Measurements from ENCODE around the gene TMPRSS7. TPM values are rescaled to one million over a fixed set of nuclear protein-coding genes. Genes with fewer than 3 reads are reported as not detected.

Gene TMPRSS7
- total RNA-seq, 1 donor from 2014 or later, result not detected

DNA sequence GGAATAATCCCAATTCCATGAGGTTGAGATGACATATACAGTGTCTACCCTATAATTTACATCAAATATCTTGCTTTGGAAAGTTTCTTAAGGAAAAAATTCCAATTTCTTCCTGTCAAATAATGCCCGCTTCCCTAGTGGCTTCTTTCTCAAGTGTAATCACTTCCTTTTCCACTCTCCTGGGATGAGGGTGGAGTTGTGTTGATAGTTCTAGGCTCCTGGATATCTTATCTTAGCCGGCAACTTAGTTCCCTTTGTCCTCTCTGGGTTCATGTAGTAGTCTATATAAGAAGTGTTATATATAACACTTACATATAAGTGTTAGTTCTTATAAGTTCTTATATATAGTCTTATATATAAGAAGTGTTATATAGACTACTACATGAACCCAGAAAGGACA, 24.9 kb upstream of the TMPRSS7 start:
- peaks cover 24% of the 10 kb centered on the region for H3K36me3 Mint-ChIP-seq (ENCODE audit: low read depth)
- TF ChIP-seq, protein P1, sequence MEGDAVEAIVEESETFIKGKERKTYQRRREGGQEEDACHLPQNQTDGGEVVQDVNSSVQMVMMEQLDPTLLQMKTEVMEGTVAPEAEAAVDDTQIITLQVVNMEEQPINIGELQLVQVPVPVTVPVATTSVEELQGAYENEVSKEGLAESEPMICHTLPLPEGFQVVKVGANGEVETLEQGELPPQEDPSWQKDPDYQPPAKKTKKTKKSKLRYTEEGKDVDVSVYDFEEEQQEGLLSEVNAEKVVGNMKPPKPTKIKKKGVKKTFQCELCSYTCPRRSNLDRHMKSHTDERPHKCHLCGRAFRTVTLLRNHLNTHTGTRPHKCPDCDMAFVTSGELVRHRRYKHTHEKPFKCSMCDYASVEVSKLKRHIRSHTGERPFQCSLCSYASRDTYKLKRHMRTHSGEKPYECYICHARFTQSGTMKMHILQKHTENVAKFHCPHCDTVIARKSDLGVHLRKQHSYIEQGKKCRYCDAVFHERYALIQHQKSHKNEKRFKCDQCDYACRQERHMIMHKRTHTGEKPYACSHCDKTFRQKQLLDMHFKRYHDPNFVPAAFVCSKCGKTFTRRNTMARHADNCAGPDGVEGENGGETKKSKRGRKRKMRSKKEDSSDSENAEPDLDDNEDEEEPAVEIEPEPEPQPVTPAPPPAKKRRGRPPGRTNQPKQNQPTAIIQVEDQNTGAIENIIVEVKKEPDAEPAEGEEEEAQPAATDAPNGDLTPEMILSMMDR (conservative IDR thresholded peaks at IDR 0.05), result no peak
- H3K4me1 Mint-ChIP-seq, result peaks cover 54% of the 10 kb centered on the region
- no peak overlapping the region for H3K27ac Mint-ChIP-seq (ENCODE audit: unreplicated experiment)
- H3K4me3 Mint-ChIP-seq, result no peak overlapping the region
- no peaks in the 10 kb centered on the region for H3K27me3 Mint-ChIP-seq (ENCODE audit: low read depth)
- H3K9me3 Mint-ChIP-seq, result no peaks in the 10 kb centered on the region
- no peak for DNase-seq (ENCODE audit: low read depth, low spot score)

DNA sequence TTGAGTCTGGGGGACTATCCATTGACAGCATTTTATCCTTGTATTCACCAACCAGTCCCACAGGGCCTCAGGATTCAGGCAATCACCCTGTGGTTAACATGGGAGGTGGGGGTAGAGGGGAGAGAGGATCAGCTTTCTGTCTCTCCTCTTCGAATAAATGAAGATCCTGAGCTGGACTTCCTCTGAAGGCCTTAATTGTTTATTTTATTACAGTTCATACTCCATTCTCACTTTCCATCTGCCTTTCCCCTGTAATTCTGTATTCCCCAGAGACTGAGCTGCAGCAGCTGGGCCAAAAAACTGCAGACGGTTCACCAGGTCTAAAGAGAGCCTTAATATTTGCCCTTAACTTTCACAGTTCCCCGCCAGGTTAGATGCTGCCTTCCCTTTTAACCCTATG, 23.9 kb upstream of the TMPRSS7 start:
- no peak overlapping the region for H3K27ac Mint-ChIP-seq (ENCODE audit: unreplicated experiment)
- no peaks in the 10 kb centered on the region for H3K9me3 Mint-ChIP-seq
- H3K4me3 Mint-ChIP-seq, result no peak overlapping the region
- peaks cover 20% of the 10 kb centered on the region for H3K36me3 Mint-ChIP-seq (ENCODE audit: low read depth)
- H3K27me3 Mint-ChIP-seq (ENCODE audit: low read depth), result no peaks in the 10 kb centered on the region
- TF ChIP-seq, protein P1 (conservative IDR thresholded peaks at IDR 0.05), result no peak
- H3K4me1 Mint-ChIP-seq, result peaks cover 46% of the 10 kb centered on the region
- no peak for DNase-seq (ENCODE audit: low read depth, low spot score)

DNA sequence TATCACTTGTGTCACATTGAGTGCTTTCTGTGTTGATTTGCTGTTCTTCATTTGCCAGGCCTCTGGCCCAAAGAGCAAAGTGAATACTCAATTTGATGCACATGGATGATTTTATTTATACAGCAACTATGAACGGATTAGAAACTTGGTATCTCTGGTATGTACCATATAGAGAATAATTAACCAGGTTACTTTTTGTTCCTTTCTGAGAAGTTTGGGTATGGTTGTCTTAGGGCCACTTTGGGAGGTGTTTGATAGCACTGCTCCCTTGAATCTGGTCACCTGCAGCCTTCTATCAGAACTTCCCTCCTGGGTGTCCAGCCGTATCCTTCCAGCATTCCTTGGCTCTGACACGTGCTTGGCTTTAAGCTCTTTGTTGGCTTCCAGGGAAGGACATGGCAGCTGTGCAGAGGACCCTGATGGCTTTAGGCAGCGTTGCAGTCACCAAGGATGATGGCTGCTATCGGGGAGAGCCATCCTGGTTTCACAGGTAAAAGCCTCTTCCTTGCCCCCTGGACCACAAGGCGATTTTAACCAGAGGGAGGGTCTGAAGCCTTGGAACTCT, 23.1 kb upstream of the TMPRSS7 start:
- H3K4me1 Mint-ChIP-seq, result peaks cover 46% of the 10 kb centered on the region
- no peak for DNase-seq (ENCODE audit: low read depth, low spot score)

DNA sequence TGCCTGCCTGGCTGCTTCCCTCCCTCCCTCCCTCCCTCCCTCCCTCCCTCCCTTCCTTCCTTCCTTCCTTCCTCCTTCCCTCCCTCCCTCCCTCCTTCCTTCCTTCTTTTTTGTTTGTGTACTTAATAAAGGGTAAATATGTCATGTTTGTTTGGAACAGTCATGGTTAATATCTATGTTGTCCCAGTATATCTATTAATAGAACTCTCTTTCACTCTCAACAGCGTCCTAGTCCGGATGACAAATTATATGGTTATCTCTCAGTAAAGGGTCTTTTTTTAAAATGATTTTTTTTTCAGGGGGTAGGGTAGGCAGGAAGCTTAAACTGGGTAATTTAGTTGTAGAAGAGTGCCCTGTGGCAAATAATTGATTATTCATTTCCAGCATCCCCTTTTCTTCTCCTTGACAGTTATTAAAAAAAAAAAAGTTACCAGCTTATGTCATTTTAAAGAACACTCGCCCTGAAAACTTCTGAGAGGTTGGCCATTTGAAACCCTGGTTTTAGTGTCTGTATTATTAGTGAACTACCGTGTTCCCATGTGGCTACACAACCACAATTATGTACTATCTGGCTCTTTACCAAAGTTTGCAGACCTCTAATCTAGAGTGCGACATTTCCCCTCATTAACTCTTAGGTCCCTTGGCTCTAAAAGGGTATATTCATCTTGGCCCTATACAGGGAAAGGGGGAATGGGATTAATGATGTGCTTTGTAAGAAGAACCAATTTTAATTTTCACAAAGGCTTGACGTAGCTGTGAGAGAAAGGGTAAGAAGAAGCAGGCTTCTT, 22.1 kb upstream of the TMPRSS7 start:
- no peaks in the 10 kb centered on the region for H3K27me3 Mint-ChIP-seq (ENCODE audit: low read depth)
- H3K36me3 Mint-ChIP-seq (ENCODE audit: low read depth), result peaks cover 18% of the 10 kb centered on the region
- TF ChIP-seq, protein P1 (conservative IDR thresholded peaks at IDR 0.05), result no peak
- no peak overlapping the region for H3K4me3 Mint-ChIP-seq
- no peaks in the 10 kb centered on the region for H3K9me3 Mint-ChIP-seq
- H3K4me1 Mint-ChIP-seq, result peaks cover 46% of the 10 kb centered on the region
- H3K27ac Mint-ChIP-seq (ENCODE audit: unreplicated experiment), result no peak overlapping the region
- no peak for DNase-seq (ENCODE audit: low read depth, low spot score)

More for the DNA sequence above, 23.1 kb upstream of the TMPRSS7 start:
- TF ChIP-seq, protein P1 (conservative IDR thresholded peaks at IDR 0.05), result no peak
- H3K4me3 Mint-ChIP-seq, result no peak overlapping the region
- no peaks in the 10 kb centered on the region for H3K27me3 Mint-ChIP-seq (ENCODE audit: low read depth)
- no peaks in the 10 kb centered on the region for H3K9me3 Mint-ChIP-seq
- H3K36me3 Mint-ChIP-seq (ENCODE audit: low read depth), result peaks cover 18% of the 10 kb centered on the region
- H3K27ac Mint-ChIP-seq (ENCODE audit: unreplicated experiment), result no peak overlapping the region

DNA sequence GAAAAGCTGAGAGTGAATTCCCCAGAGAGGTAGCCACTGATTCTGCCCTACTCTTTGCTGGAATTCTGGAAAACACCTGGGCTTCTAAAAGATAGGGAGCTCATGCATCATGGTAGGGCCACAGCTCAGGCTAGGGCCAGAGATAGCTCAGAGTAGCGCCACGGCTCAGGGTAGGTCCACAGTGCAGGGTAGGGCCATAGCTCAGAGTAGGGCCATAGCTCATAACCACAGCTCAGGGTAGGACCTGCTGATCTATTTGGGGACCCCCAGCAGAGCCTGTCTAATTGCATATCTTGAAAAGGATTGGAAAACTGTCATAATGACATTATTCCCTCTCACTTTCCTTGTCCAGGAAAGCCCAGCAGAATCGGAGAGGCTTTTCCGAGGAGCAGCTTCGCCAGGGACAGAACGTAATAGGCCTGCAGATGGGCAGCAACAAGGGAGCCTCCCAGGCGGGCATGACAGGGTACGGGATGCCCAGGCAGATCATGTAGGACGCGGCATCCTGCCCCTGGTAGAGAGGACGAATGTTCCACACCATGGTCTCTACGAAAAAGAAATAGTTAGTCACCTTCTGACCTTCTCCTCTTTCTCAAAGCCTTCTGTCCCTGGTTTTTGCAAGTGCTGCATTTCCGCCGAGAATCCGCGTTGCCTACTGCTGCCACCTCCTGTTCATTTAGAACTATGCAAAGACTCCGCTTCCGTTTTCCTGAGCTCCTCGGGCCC, 21.3 kb upstream of the TMPRSS7 start:
- TF ChIP-seq, protein P1 (conservative IDR thresholded peaks at IDR 0.05), result peak; percentile 78
- DNase-seq (ENCODE audit: low read depth, low spot score), result peak; percentile 58
- Mint-ChIP-seq H3K9me3 (no peaks in the 10 kb centered on the region), H3K27me3 (ENCODE audit: low read depth) (no peaks in the 10 kb centered on the region), H3K4me1 (peaks cover 46% of the 10 kb centered on the region), H3K4me3 (no peak overlapping the region), H3K27ac (ENCODE audit: unreplicated experiment) (no peak overlapping the region), H3K36me3 (ENCODE audit: low read depth) (peaks cover 18% of the 10 kb centered on the region)

Data from neural crest cell (in vitro differentiated cells).